Measurements from ENCODE around the gene PRDM15. TPM values are rescaled to one million over a fixed set of nuclear protein-coding genes. Genes with fewer than 3 reads are reported as not detected.
A peak's percentile ranks its signal among the peaks of the same experiment; 100 is the strongest.

Gene PRDM15
- polyA plus RNA-seq, 3 donors = 0.19 to 19.0 (median 0.74) TPM

- no peak overlapping the region for H3K9ac ChIP-seq (ENCODE audit: insufficient read depth, low read length, poor library complexity, severe bottlenecking)
- H3K27me3 ChIP-seq (ENCODE audit: control insufficient read depth in 2 of 2, insufficient read depth in 2 of 2, low read length in 2 of 2) = no peaks in the 10 kb centered on the region
- H3K4me2 ChIP-seq (replicated peaks; ENCODE audit: extremely low read depth, low read length, poor library complexity, severe bottlenecking) = no peak overlapping the region
- TF ChIP-seq, protein P1, sequence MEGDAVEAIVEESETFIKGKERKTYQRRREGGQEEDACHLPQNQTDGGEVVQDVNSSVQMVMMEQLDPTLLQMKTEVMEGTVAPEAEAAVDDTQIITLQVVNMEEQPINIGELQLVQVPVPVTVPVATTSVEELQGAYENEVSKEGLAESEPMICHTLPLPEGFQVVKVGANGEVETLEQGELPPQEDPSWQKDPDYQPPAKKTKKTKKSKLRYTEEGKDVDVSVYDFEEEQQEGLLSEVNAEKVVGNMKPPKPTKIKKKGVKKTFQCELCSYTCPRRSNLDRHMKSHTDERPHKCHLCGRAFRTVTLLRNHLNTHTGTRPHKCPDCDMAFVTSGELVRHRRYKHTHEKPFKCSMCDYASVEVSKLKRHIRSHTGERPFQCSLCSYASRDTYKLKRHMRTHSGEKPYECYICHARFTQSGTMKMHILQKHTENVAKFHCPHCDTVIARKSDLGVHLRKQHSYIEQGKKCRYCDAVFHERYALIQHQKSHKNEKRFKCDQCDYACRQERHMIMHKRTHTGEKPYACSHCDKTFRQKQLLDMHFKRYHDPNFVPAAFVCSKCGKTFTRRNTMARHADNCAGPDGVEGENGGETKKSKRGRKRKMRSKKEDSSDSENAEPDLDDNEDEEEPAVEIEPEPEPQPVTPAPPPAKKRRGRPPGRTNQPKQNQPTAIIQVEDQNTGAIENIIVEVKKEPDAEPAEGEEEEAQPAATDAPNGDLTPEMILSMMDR (IDR thresholded peaks at IDR 0.05) = no peak
- peaks cover 11 to 16% of the 10 kb centered on the region in 2 donors for H3K4me1 ChIP-seq (ENCODE audit: control insufficient read depth in 1 of 2, insufficient read depth in 2 of 2, low read length in 2 of 2)
- H3K27ac Mint-ChIP-seq = peak overlapping the region in 1 of 7 donors; percentile 24
- peaks cover 0 to 2% (median 2%) of the 10 kb centered on the region in 3 donors for H3K27me3 Mint-ChIP-seq (ENCODE audit: low read depth in 3 of 3)
- peaks cover 0 to 2% (median 0%) of the 10 kb centered on the region in 7 donors for H3K9me3 Mint-ChIP-seq
- H2AFZ ChIP-seq (ENCODE audit: insufficient read depth, low read depth, low read length, poor library complexity, severe bottlenecking) = no peak overlapping the region
- peaks cover 50 to 56% of the 10 kb centered on the region in 2 donors for H3K36me3 Mint-ChIP-seq
- no peak overlapping the region for H3K4me3 ChIP-seq (replicated peaks in 1 of 3; ENCODE audit: low read depth in 2 of 3, low read length in 3 of 3)
- peaks cover 34 to 61% of the 10 kb centered on the region in 2 donors for H3K36me3 ChIP-seq (replicated peaks in 1 of 2; ENCODE audit: control insufficient read depth in 1 of 2, insufficient read depth in 2 of 2, low read length in 2 of 2)
- intact Hi-C loops (cut with micrococcal nuclease) = no loop called here
- DNase-seq = no peak
- no peaks in the 10 kb centered on the region for H3K79me2 ChIP-seq (ENCODE audit: insufficient read depth, low read length)
- 100% methylated on average over 4 of the region's 4 CpGs for WGBS (ENCODE audit: insufficient coverage)
- H3K27ac ChIP-seq (ENCODE audit: low read depth in 1 of 2, low read length in 2 of 2) = no peak overlapping the region
- H3K9me3 ChIP-seq (replicated peaks in 1 of 2; ENCODE audit: control insufficient read depth in 1 of 2, insufficient read depth in 1 of 2, low read length in 2 of 2) = no peaks in the 10 kb centered on the region
- no peak overlapping the region for H3K4me3 Mint-ChIP-seq
- H4K20me1 ChIP-seq (ENCODE audit: insufficient read depth, low read length) = no peaks in the 10 kb centered on the region
- H3K4me1 Mint-ChIP-seq = peaks cover 12% of the 10 kb centered on the region
These were observed 38.4 kb upstream of the PRDM15 start for GRCh38 chr21:41917531-41917930.

DNA sequence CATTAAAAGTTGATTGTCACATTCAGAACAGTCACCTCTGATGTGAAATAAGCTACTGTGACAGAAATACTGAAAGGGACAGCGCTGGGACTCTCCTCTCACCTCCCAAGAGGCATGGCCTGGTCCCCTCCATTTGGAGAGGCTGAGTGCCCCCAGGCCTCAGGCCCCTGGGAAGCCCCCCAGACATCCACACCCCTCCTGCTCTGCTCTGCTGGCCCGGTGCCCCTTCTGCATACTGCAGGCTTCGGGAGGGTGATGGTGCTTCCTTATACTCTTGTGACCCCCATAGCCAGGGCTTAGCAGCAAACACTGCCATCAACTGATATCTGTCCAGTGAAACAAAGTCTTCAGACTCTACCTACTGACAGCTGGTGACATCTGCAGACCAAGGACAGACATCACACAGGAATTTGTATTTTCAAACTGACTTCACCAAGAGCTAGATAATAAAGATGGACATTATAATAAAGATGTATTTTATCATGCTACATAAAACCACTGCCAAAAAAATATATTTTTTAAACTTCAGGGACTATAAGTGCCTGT is 37.8 kb upstream of the PRDM15 start:
- Mint-ChIP-seq H3K9me3 (peaks cover 0 to 2% (median 0%) of the 10 kb centered on the region in 7 donors), H3K4me3 (no peak overlapping the region), H3K27ac (peak overlapping the region in 1 of 7 donors; percentile 32), H3K27me3 (ENCODE audit: low read depth in 3 of 3) (peaks cover 0 to 2% (median 2%) of the 10 kb centered on the region in 3 donors), H3K36me3 (peaks cover 53 to 59% of the 10 kb centered on the region in 2 donors), H3K4me1 (peaks cover 12% of the 10 kb centered on the region)
- 100% methylated on average over 3 of the region's 3 CpGs for WGBS (ENCODE audit: insufficient coverage)
- no peaks in the 10 kb centered on the region for H3K27me3 ChIP-seq (ENCODE audit: control insufficient read depth in 2 of 2, insufficient read depth in 2 of 2, low read length in 2 of 2)
- no peaks in the 10 kb centered on the region for H4K20me1 ChIP-seq (ENCODE audit: insufficient read depth, low read length)
- no peak overlapping the region for H3K4me3 ChIP-seq (replicated peaks in 1 of 3; ENCODE audit: low read depth in 2 of 3, low read length in 3 of 3)
- peaks cover 36 to 64% of the 10 kb centered on the region in 2 donors for H3K36me3 ChIP-seq (replicated peaks in 1 of 2; ENCODE audit: control insufficient read depth in 1 of 2, insufficient read depth in 2 of 2, low read length in 2 of 2)
- H3K9ac ChIP-seq (ENCODE audit: insufficient read depth, low read length, poor library complexity, severe bottlenecking) = no peak overlapping the region
- TF ChIP-seq, protein P1 (IDR thresholded peaks at IDR 0.05) = no peak
- intact Hi-C loops (cut with micrococcal nuclease) = no loop called here
- H3K9me3 ChIP-seq (replicated peaks in 1 of 2; ENCODE audit: control insufficient read depth in 1 of 2, insufficient read depth in 1 of 2, low read length in 2 of 2) = no peaks in the 10 kb centered on the region
- no peaks in the 10 kb centered on the region for H3K79me2 ChIP-seq (ENCODE audit: insufficient read depth, low read length)
- peaks cover 11 to 14% of the 10 kb centered on the region in 2 donors for H3K4me1 ChIP-seq (ENCODE audit: control insufficient read depth in 1 of 2, insufficient read depth in 2 of 2, low read length in 2 of 2)
- no peak for DNase-seq
- no peak overlapping the region for H3K27ac ChIP-seq (ENCODE audit: low read depth in 1 of 2, low read length in 2 of 2)
- H3K4me2 ChIP-seq (replicated peaks; ENCODE audit: extremely low read depth, low read length, poor library complexity, severe bottlenecking) = no peak overlapping the region
- no peak overlapping the region for H2AFZ ChIP-seq (ENCODE audit: insufficient read depth, low read depth, low read length, poor library complexity, severe bottlenecking)
